ENCODE data around the gene LSM8.

GRCh38 chr7:118184565-118184940 lies 589 bp downstream of the LSM8 start:
- no peak for TF ChIP-seq POLR2A (IDR thresholded peaks at IDR 0.05; ENCODE audit: low read depth, low read length)
- TF ChIP-seq TAF1 (IDR thresholded peaks at IDR 0.05; ENCODE audit: low read depth, low read length): no peak
